Esophagus (tissue), 2 donors: ENCODE measurements around the gene HTD2. TPM values are rescaled to one million over a fixed set of nuclear protein-coding genes. Genes with fewer than 3 reads are reported as not detected.
"Not testable (repeated sequence)": the region's sequence is repeated elsewhere in the genome, so short reads cannot be mapped to it uniquely, and the experiment has no call there.

ENCODE experiments used
- H3K27ac ChIP-seq, 2 donors: one replicate each; pipeline ENCODE4 v1.5.1; 2013; ENCODE audit warnings: low read depth in 2 of 2, mild to moderate bottlenecking in 2 of 2, inconsistent platforms in 1 of 2, low read length in 1 of 2, moderate library complexity in 1 of 2
- H3K27me3 ChIP-seq, 2 donors: one replicate each; pipeline ENCODE4 v1.6.1; 2013; ENCODE audit warnings: low read length in 2 of 2, control low read depth in 1 of 2, mild to moderate bottlenecking in 1 of 2; ENCODE audit not compliant: insufficient read depth in 2 of 2, control insufficient read depth in 1 of 2
- H3K36me3 ChIP-seq, 2 donors: one replicate each; pipeline ENCODE4 v1.6.1; 2013; ENCODE audit warnings: low read length in 1 of 2; ENCODE audit not compliant: control insufficient read depth in 2 of 2, insufficient read depth in 2 of 2
- H3K4me1 ChIP-seq, 2 donors: one replicate each; pipeline ENCODE4 v1.6.1; 2013; ENCODE audit warnings: low read length in 1 of 2; ENCODE audit not compliant: control insufficient read depth in 2 of 2, insufficient read depth in 2 of 2
- H3K4me3 ChIP-seq, 2 donors: one replicate each; pipeline ENCODE4 v1.5.1; 2013; ENCODE audit warnings: low read length in 2 of 2, mild to moderate bottlenecking in 2 of 2, low read depth in 1 of 2, moderate library complexity in 1 of 2
- H3K9me3 ChIP-seq, 2 donors: one replicate each; pipeline ENCODE4 v1.6.1; 2013; ENCODE audit warnings: mild to moderate bottlenecking in 2 of 2, low read depth in 1 of 2, low read length in 1 of 2, moderate library complexity in 1 of 2; ENCODE audit not compliant: control insufficient read depth in 2 of 2, insufficient read depth in 1 of 2
- WGBS, 2 donors: extraction: QIAGEN DNeasy Blood & Tissue Kit; methylation state at CpG; one replicate each; pipeline ENCODE4 v1.1.7; 2013; 5-methylcytosine and 5-hydroxymethylcytosine counted together
- polyA plus RNA-seq, 2 donors: library from polyadenylated mRNA; stranded (reverse); fragments of 200-250 nt; gene quantifications; one replicate each; pipeline ENCODE4 v1.2.3, GENCODE V29; 2013
- donor health status: healthy with polysubstance abuse.
- donor health status: Bipolar disorder and iron deficiency.

The HTD2 gene
- polyA plus RNA-seq: 1 to 10 TPM; 1.3 to 5.9 TPM

GRCh38 chr3:58305882-58306711 is at the start of gene HTD2, which contains the start of gene RPP14:
Gene HTD2, plus strand, starts transcription at chr3:58306520. Its CDS starts 11,094 bp downstream, at chr3:58317614.
Gene RPP14, plus strand, starts transcription at chr3:58306245. Its CDS starts 4,085 bp downstream, at chr3:58310330.
- peaks cover 0 to 4% of the 10 kb centered on the region in 2 donors for H3K4me1 ChIP-seq
- peaks cover 0 to 5% of the 10 kb centered on the region in 2 donors for H3K36me3 ChIP-seq
- WGBS, 2 donors: 4% methylated on average over 66 to 71 of the region's 71 CpGs
- H3K27ac ChIP-seq: peak within 1 kb of the TSS; percentile 93 to 99
- H3K4me3 ChIP-seq: peak within 1 kb of the TSS; percentile 75 to 78
- no peaks in the 10 kb centered on the region for H3K27me3 ChIP-seq
- no peaks in the 10 kb centered on the region for H3K9me3 ChIP-seq

- WGBS, 2 donors: 90 to 92% methylated on average over 10 of the region's 10 CpGs
- Histone ChIP-seq H3K4me1 (no peaks in the 10 kb centered on the region), H3K4me3 (no peak overlapping the region), H3K27ac (no peak overlapping the region), H3K27me3 (no peaks in the 10 kb centered on the region), H3K36me3 (peaks cover 8 to 11% of the 10 kb centered on the region in 2 donors), H3K9me3 (no peaks in the 10 kb centered on the region)
Measured at GRCh38 chr3:58258392-58259055, 47.8 kb upstream of the HTD2 start.

- H3K9me3 ChIP-seq: no peaks in the 10 kb centered on the region
- WGBS, 2 donors: 78 to 84% methylated on average over 6 of the region's 6 CpGs
- no peak overlapping the region for H3K4me3 ChIP-seq
- H3K36me3 ChIP-seq: peaks cover 8 to 11% of the 10 kb centered on the region in 2 donors
- H3K4me1 ChIP-seq: no peaks in the 10 kb centered on the region
- H3K27ac ChIP-seq: no peak overlapping the region
- H3K27me3 ChIP-seq: no peaks in the 10 kb centered on the region
Measured at GRCh38 chr3:58260261-58260731, 46.0 kb upstream of the HTD2 start.

GRCh38 chr3:58260733-58261132 is 45.6 kb upstream of the HTD2 start:
- H3K9me3 ChIP-seq: no peaks in the 10 kb centered on the region
- no peaks in the 10 kb centered on the region for H3K27me3 ChIP-seq
- no peak overlapping the region for H3K27ac ChIP-seq
- 85 to 88% methylated on average over 6 of the region's 6 CpGs for WGBS, 2 donors
- no peaks in the 10 kb centered on the region for H3K4me1 ChIP-seq
- peaks cover 8 to 11% of the 10 kb centered on the region in 2 donors for H3K36me3 ChIP-seq
- no peak overlapping the region for H3K4me3 ChIP-seq

GRCh38 chr3:58261954-58262666 is 44.2 kb upstream of the HTD2 start:
- Histone ChIP-seq H3K27me3 (no peaks in the 10 kb centered on the region), H3K36me3 (peaks cover 8 to 11% of the 10 kb centered on the region in 2 donors), H3K27ac (no peak overlapping the region), H3K4me1 (no peaks in the 10 kb centered on the region), H3K4me3 (no peak overlapping the region), H3K9me3 (no peaks in the 10 kb centered on the region)
- 85 to 91% methylated on average over 3 of the region's 3 CpGs for WGBS, 2 donors

GRCh38 chr3:58266577-58266976 is 39.7 kb upstream of the HTD2 start:
- H3K4me3 ChIP-seq: no peak overlapping the region
- 67 to 85% methylated on average over 1 of the region's 1 CpG for WGBS, 2 donors
- no peaks in the 10 kb centered on the region for H3K27me3 ChIP-seq
- no peaks in the 10 kb centered on the region for H3K9me3 ChIP-seq
- H3K36me3 ChIP-seq: peaks cover 0 to 9% of the 10 kb centered on the region in 2 donors
- H3K4me1 ChIP-seq: peaks cover 0 to 3% of the 10 kb centered on the region in 2 donors
- H3K27ac ChIP-seq: no peak overlapping the region

GRCh38 chr3:58267543-58267942 is 38.8 kb upstream of the HTD2 start:
- not testable (repeated sequence) for H3K4me3 ChIP-seq, H3K36me3 ChIP-seq, H3K27ac ChIP-seq, H3K4me1 ChIP-seq, H3K27me3 ChIP-seq, H3K9me3 ChIP-seq
- 95% methylated on average over 1 of the region's 1 CpG for WGBS, 2 donors

- H3K27ac ChIP-seq: no peak overlapping the region
- H3K9me3 ChIP-seq: no peaks in the 10 kb centered on the region
- H3K27me3 ChIP-seq: no peaks in the 10 kb centered on the region
- peaks cover 0 to 9% of the 10 kb centered on the region in 2 donors for H3K36me3 ChIP-seq
- WGBS, 2 donors: 88 to 95% methylated on average over 2 of the region's 2 CpGs
- no peak overlapping the region for H3K4me3 ChIP-seq
- peaks cover 0 to 6% of the 10 kb centered on the region in 2 donors for H3K4me1 ChIP-seq
Measured at GRCh38 chr3:58269356-58269755, 37.0 kb upstream of the HTD2 start.

GRCh38 chr3:58270485-58270884 is 35.8 kb upstream of the HTD2 start:
- H3K27me3 ChIP-seq: no peaks in the 10 kb centered on the region
- 88 to 97% methylated on average over 2 of the region's 2 CpGs for WGBS, 2 donors
- no peak overlapping the region for H3K4me3 ChIP-seq
- H3K27ac ChIP-seq: no peak overlapping the region
- peaks cover 5 to 12% of the 10 kb centered on the region in 2 donors for H3K36me3 ChIP-seq
- no peaks in the 10 kb centered on the region for H3K9me3 ChIP-seq
- H3K4me1 ChIP-seq: peaks cover 2 to 6% of the 10 kb centered on the region in 2 donors
